Measurements from ENCODE around the gene UBASH3B. TPM values are rescaled to one million over a fixed set of nuclear protein-coding genes. Genes with fewer than 3 reads are reported as not detected.

UBASH3B gene
- 9.0 and 13.9 TPM in 2 replicates for total RNA-seq

GRCh38 chr11:122655527-122656072 is at the start of gene UBASH3B:
Gene UBASH3B, plus strand, starts transcription at chr11:122655722. Its CDS starts 328 bp downstream, at chr11:122656050.

Other genes starting within 250 kb of the UBASH3B start
- gene CRTAM, start 182.8 kb downstream of the UBASH3B start, total RNA-seq = not detected in 2 replicates
- gene JHY, start 227.0 kb downstream of the UBASH3B start, total RNA-seq = 1.3 and 1.7 TPM in 2 replicates

All from smooth muscle cell of trachea (primary cell).